HepG2 (cell line): ENCODE data around the gene GOLGB1. TPM values are rescaled to one million over a fixed set of nuclear protein-coding genes. Genes with fewer than 3 reads are reported as not detected.
"Not testable (repeated sequence)": the region's sequence is repeated elsewhere in the genome, so short reads cannot be mapped to it uniquely, and the experiment has no call there.

Source experiments
- ATAC-seq: fragments of 200-7000 bp; cut with Tn5 transposase; 3 replicates; pipeline ENCODE4 v1.9.1; 2020; ENCODE audit warnings: mild to moderate bottlenecking, moderate library complexity
- BruUV-seq: library from RNA; stranded (reverse); fragments of 400-500 nt; replicated peaks from 2 replicates; lab custom pipeline; 2021; lab: Mats Ljungman, UMichigan
- CTCF ChIA-PET: fragments of 300-600 bp; formaldehyde crosslinking; extraction: SDS; loops from one replicate; lab custom pipeline; 2021; ENCODE audit warnings: low total read pairs, inconsistent platforms, low intra/inter-chr PET ratio; lab: Yijun Ruan, JAX
- POLR2A ChIA-PET: fragments of 350-600 bp; sonication (Branson Sonifier 250); formaldehyde crosslinking; loops from one replicate; lab custom pipeline; 2020; ENCODE audit warnings: antibody characterized with exemption, inconsistent platforms; lab: Yijun Ruan, JAX
- DNase-seq: peaks from one replicate; pipeline ENCODE4 v3.0.0-alpha.2; 2015; ENCODE audit warnings: low spot score
- FAIRE-seq: peaks from 3 replicates; lab custom pipeline; 2011; peaks lifted over from hg19 to GRCh38; lab: Jason Lieb, UNC
- H2AFZ ChIP-seq: one replicate; pipeline ENCODE4 v1.6.1; 2011; ENCODE audit warnings: low read length, inconsistent platforms
- H3K27ac ChIP-seq: fragments of 300-600 bp; 3 replicates; pipeline ENCODE4 v1.8.0; 2011; ENCODE audit warnings: mixed run types, mild to moderate bottlenecking, mixed read lengths, low read length, inconsistent platforms; ENCODE audit not compliant: insufficient read depth; ENCODE audit errors: extremely low read length
- H3K27me3 ChIP-seq, 2 experiments: fragments of 200-600 bp in 1 of 2; 2 replicates in 1 of 2; 3 replicates in 1 of 2; pipeline versions ENCODE4 v1.6.0 to v1.8.0; 2011; ENCODE audit warnings: low read length in 2 of 2, mild to moderate bottlenecking in 2 of 2, moderate library complexity in 2 of 2, inconsistent platforms in 1 of 2; ENCODE audit not compliant: insufficient read depth in 2 of 2, control insufficient read depth in 1 of 2
- H3K36me3 ChIP-seq, 2 experiments: fragments of 200-600 bp in 1 of 2; replicated peaks in 1 of 2; 2 replicates in 1 of 2; 3 replicates in 1 of 2; pipeline versions ENCODE4 v1.5.1 to v1.8.0; 2011; ENCODE audit warnings: low read length in 2 of 2, inconsistent platforms in 1 of 2; ENCODE audit not compliant: insufficient read depth in 2 of 2, control insufficient read depth in 1 of 2
- H3K4me1 ChIP-seq: 2 replicates; pipeline ENCODE4 v1.5.1; 2012; ENCODE audit warnings: low read length, inconsistent platforms; ENCODE audit not compliant: insufficient read depth
- H3K4me2 ChIP-seq: 2 replicates; pipeline ENCODE4 v1.6.0; 2011; ENCODE audit warnings: low read depth, low read length, inconsistent platforms
- H3K4me3 ChIP-seq, 3 experiments: fragments of 200-600 bp in 1 of 3; sonication (generic), shearing (Covaris generic) in 1 of 3; replicated peaks in 1 of 3; 2 replicates each; pipeline ENCODE4 v1.5.1; 2011 to 2016; ENCODE audit warnings: low read length in 3 of 3, inconsistent platforms in 2 of 3, low read depth in 2 of 3, mild to moderate bottlenecking in 2 of 3, control low read depth in 1 of 3, mixed read lengths in 1 of 3; ENCODE audit not compliant: insufficient read depth in 1 of 3
- H3K79me2 ChIP-seq: one replicate; pipeline ENCODE4 v1.6.1; 2011; ENCODE audit warnings: low read length, inconsistent platforms; ENCODE audit not compliant: insufficient read depth
- H3K9ac ChIP-seq: 2 replicates; pipeline ENCODE4 v1.6.0; 2011; ENCODE audit warnings: mild to moderate bottlenecking, low read depth, low read length, inconsistent platforms; ENCODE audit not compliant: insufficient read depth
- H3K9me3 ChIP-seq: 2 replicates; pipeline ENCODE4 v1.5.1; 2012; ENCODE audit warnings: mild to moderate bottlenecking, low read length
- H4K20me1 ChIP-seq: 2 replicates; pipeline ENCODE4 v1.6.0; 2011; ENCODE audit warnings: inconsistent platforms, mild to moderate bottlenecking, low read length, moderate library complexity; ENCODE audit not compliant: insufficient read depth
- CBX2 ChIP-seq, 2 experiments: fragments of 200-600 bp in 1 of 2; sonication (generic); formaldehyde crosslinking in 1 of 2; IDR thresholded peaks; 2 replicates each; pipeline versions ENCODE4 v1.7.0 to v1.8.1; 2018 to 2022; ENCODE audit warnings: low read depth in 2 of 2, low read length in 1 of 2, mild to moderate bottlenecking in 1 of 2, missing genetic modification reagents in 1 of 2
- EZH2 ChIP-seq: conservative IDR thresholded peaks from 2 replicates; pipeline ENCODE4 v1.6.1; 2012; ENCODE audit warnings: mild to moderate bottlenecking, low read depth, low read length, moderate library complexity
- MBD4 ChIP-seq: IDR thresholded peaks from 2 replicates; pipeline ENCODE4 v1.6.1; 2012; ENCODE audit warnings: low read length, inconsistent platforms, borderline replicate concordance
- PITX1 ChIP-seq: sonication (generic); formaldehyde crosslinking; IDR thresholded peaks from 2 replicates; pipeline ENCODE4 v1.5.1; 2020; ENCODE audit warnings: mild to moderate bottlenecking, missing genetic modification reagents
- PPARG ChIP-seq: conservative IDR thresholded peaks from 2 replicates; pipeline ENCODE4 v1.6.1; 2016; ENCODE audit warnings: missing biosample characterization, missing genetic modification reagents
- PRMT3 ChIP-seq: sonication (generic); formaldehyde crosslinking; IDR thresholded peaks from 2 replicates; pipeline ENCODE4 v1.8.1; 2022; ENCODE audit warnings: low read depth, mild to moderate bottlenecking, moderate library complexity, missing genetic modification reagents, borderline replicate concordance
- TCF12 ChIP-seq, 2 experiments: fragments of 450-650 bp in 1 of 2; sonication (generic) in 1 of 2; formaldehyde crosslinking in 1 of 2; IDR thresholded peaks; 2 replicates each; pipeline versions ENCODE4 v1.6.1 to v1.8.0; 2017 to 2022; ENCODE audit warnings: antibody characterized with exemption in 1 of 2, mild to moderate bottlenecking in 1 of 2, missing genetic modification reagents in 1 of 2, moderate library complexity in 1 of 2
- WIZ ChIP-seq: sonication (generic); formaldehyde crosslinking; IDR thresholded peaks from 2 replicates; pipeline ENCODE4 v1.5.1; 2020; ENCODE audit warnings: mild to moderate bottlenecking, missing genetic modification reagents
- ZFP41 ChIP-seq: sonication (generic); formaldehyde crosslinking; IDR thresholded peaks from 2 replicates; pipeline ENCODE4 v1.4.0; 2020; ENCODE audit warnings: mild to moderate bottlenecking, missing genetic modification reagents, borderline replicate concordance
- ZNF17 ChIP-seq: sonication (generic); formaldehyde crosslinking; IDR thresholded peaks from 2 replicates; pipeline ENCODE4 v1.5.0; 2020; ENCODE audit warnings: mild to moderate bottlenecking, missing genetic modification reagents
- ZNF546 ChIP-seq: sonication (generic); formaldehyde crosslinking; conservative IDR thresholded peaks from 2 replicates; pipeline ENCODE4 v1.8.1; 2023; ENCODE audit warnings: mild to moderate bottlenecking, missing genetic modification reagents
- WGBS: methylation state at CpG from one replicate; pipeline ENCODE4 v1.1.6; 2017; ENCODE audit warnings: low lambda C conversion rate; 5-methylcytosine and 5-hydroxymethylcytosine counted together
- in situ Hi-C: cut with HindIII; loops from 2 replicates; pipeline ENCODE4 v1.10.0; 2017; ENCODE audit warnings: low pct_unique_long_range_greater_than_20kb; ENCODE audit not compliant: extremely low pct_ligation_motif_present
- intact Hi-C: fragments of 100-400 bp; cut with micrococcal nuclease; formaldehyde crosslinking; loops from one replicate; pipeline ENCODE4 v1.10.0; 2022; ENCODE audit not compliant: unreplicated experiment
- polyA plus RNA-seq, 8 experiments: library from polyadenylated mRNA; depleted of rRNA in 3 of 8; stranded (reverse) in 7 of 8; unstranded in 1 of 8; fragments of >200 nt; fragmentation: Illumina TruSeq in 4 of 8; extraction: Trizol in 4 of 8; gene quantifications; 2 replicates each; pipeline versions ENCODE4 v1.2.1 to v1.2.3, GENCODE V29; 2011 to 2016; ENCODE audit warnings: low read depth in 4 of 8, missing spikeins in 1 of 8, mixed read lengths in 1 of 8; ENCODE audit not compliant: insufficient read depth in 1 of 8
- total RNA-seq, 5 experiments: library from RNA; depleted of rRNA; stranded (reverse); fragments of >200 nt; fragmentation: Illumina TruSeq; extraction: Trizol; gene quantifications; 2 replicates each; pipeline ENCODE4 v1.2.3, GENCODE V29; 2016; ENCODE audit warnings: low read depth in 1 of 5

GOLGB1 gene
- total and polyA plus RNA-seq, 2 of the 13 experiments (the other 11 are each of a cell fraction or from before 2014, with no cell fraction given) = 13.1 to 39.5 TPM

GRCh38 chr3:121781611-121782010 is 32.1 kb upstream of the GOLGB1 start:
- Histone ChIP-seq H3K4me1 (no peaks in the 10 kb centered on the region), H3K27ac (no peak overlapping the region), H3K9me3 (no peaks in the 10 kb centered on the region), H3K79me2 (no peaks in the 10 kb centered on the region), H3K9ac (no peak overlapping the region), H3K27me3 (no peaks in the 10 kb centered on the region), H3K36me3 (peaks cover 5 to 53% of the 10 kb centered on the region in 2 experiments; a peak in 4 of 5 replicates), H3K4me2 (no peak overlapping the region), H3K4me3 (no peak overlapping the region), H2AFZ (no peak overlapping the region), H4K20me1 (no peaks in the 10 kb centered on the region)
- TF ChIP-seq WIZ (CRISPR knock-in tag) (no peak), CBX2 (IDR thresholded peaks at IDR 0.05; ENCODE audit: low read depth, low read length) (no peak), CBX2 (CRISPR knock-in tag; IDR thresholded peaks at IDR 0.05; ENCODE audit: low read depth) (no peak), PRMT3 (no peak), PITX1 (CRISPR knock-in tag) (no peak), PPARG (CRISPR knock-in tag) (no peak), MBD4 (no peak), ZFP41 (CRISPR knock-in tag) (no peak), EZH2 (no peak), ZNF17 (CRISPR knock-in tag) (no peak), TCF12 (IDR thresholded peaks at IDR 0.05) (no peak), TCF12 (CRISPR knock-in tag; IDR thresholded peaks at IDR 0.05) (no peak), ZNF546 (CRISPR knock-in tag) (no peak)
- ATAC-seq (no peak), DNase-seq (no peak), FAIRE-seq (no peak)
- ChIA-PET CTCF (no interaction called here), POLR2A (no interaction called here)
- BruUV-seq = no TSS peak
- intact Hi-C loops = no loop called here
- in situ Hi-C loops = no loop called here
- 98% methylated on average over 7 of the region's 7 CpGs for WGBS

- H3K79me2 ChIP-seq, CTCF ChIA-PET, H2AFZ ChIP-seq, BruUV-seq, H4K20me1 ChIP-seq, FAIRE-seq, H3K4me3 ChIP-seq, H3K27me3 ChIP-seq, H3K4me1 ChIP-seq, H3K9me3 ChIP-seq, POLR2A ChIA-PET, H3K27ac ChIP-seq, intact Hi-C loops, ATAC-seq, H3K9ac ChIP-seq, H3K4me2 ChIP-seq, DNase-seq, in situ Hi-C loops: not testable (repeated sequence)
- H3K36me3 ChIP-seq = peaks cover 4 to 36% of the 10 kb centered on the region in 2 experiments; a peak in 4 of 5 replicates
- WGBS = 91% methylated on average over 4 of the region's 4 CpGs
These were observed 25.6 kb upstream of the GOLGB1 start for GRCh38 chr3:121775095-121775494.
